AG10803 (cell line): ENCODE results near the gene CAPNS2.
A peak's percentile ranks its signal among the peaks of the same experiment; 100 is the strongest.

Source experiments
- DNase-seq: peaks from one replicate; pipeline ENCODE4 v3.0.0; 2010; ENCODE audit warnings: low read depth
- H3K4me3 ChIP-seq: 2 replicates; pipeline ENCODE4 v1.5.1; 2011; ENCODE audit warnings: mild to moderate bottlenecking, low read length, control low read depth
- TF ChIP-seq, protein P1 (sequence below): conservative IDR thresholded peaks from 2 replicates; pipeline ENCODE4 v1.5.1; 2011; ENCODE audit warnings: mild to moderate bottlenecking, low read length, control low read depth, inconsistent platforms

Gene CAPNS2

DNA sequence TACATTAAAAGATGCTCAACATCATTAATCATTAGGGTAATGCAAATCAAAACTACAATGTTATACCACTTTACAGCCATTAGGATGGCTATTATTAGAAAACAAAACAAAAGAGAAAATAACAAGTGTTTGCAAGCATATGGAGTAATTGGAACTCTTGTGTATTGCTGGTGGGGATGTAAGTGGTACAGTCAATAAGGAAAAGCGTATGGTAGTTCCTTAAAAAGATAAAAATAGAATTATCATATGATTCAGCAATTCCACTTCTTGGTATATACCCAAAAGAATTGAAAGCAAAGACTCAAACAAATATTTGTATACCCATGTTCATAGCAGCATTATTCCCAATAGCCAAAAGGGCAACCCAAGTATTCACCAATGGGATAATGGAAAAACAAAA, 1.4 kb upstream of the CAPNS2 start:
- TF ChIP-seq, protein P1, sequence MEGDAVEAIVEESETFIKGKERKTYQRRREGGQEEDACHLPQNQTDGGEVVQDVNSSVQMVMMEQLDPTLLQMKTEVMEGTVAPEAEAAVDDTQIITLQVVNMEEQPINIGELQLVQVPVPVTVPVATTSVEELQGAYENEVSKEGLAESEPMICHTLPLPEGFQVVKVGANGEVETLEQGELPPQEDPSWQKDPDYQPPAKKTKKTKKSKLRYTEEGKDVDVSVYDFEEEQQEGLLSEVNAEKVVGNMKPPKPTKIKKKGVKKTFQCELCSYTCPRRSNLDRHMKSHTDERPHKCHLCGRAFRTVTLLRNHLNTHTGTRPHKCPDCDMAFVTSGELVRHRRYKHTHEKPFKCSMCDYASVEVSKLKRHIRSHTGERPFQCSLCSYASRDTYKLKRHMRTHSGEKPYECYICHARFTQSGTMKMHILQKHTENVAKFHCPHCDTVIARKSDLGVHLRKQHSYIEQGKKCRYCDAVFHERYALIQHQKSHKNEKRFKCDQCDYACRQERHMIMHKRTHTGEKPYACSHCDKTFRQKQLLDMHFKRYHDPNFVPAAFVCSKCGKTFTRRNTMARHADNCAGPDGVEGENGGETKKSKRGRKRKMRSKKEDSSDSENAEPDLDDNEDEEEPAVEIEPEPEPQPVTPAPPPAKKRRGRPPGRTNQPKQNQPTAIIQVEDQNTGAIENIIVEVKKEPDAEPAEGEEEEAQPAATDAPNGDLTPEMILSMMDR, result no peak
- no peak overlapping the region for H3K4me3 ChIP-seq
- DNase-seq, result no peak

DNA sequence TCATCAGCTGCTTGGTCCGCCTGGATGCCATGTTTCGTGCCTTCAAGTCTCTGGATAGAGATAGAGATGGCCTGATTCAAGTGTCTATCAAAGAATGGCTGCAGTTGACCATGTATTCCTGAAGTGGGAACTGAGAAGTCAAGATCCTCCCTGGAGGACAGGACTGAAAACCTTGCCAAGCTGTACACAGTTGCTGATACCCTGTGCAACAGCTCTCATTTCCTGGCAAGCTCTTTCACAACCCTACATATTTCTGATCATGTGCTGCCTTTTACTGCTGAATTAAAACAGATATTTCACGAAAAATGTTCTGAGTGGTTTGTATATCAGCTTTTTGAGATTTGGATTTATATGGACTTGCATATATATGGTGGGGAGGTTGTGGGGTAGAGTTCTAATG, 898 bp downstream of the CAPNS2 start:
- H3K4me3 ChIP-seq, result no peak overlapping the region
- TF ChIP-seq, protein P1, result no peak
- peak; percentile 73 for DNase-seq

DNA sequence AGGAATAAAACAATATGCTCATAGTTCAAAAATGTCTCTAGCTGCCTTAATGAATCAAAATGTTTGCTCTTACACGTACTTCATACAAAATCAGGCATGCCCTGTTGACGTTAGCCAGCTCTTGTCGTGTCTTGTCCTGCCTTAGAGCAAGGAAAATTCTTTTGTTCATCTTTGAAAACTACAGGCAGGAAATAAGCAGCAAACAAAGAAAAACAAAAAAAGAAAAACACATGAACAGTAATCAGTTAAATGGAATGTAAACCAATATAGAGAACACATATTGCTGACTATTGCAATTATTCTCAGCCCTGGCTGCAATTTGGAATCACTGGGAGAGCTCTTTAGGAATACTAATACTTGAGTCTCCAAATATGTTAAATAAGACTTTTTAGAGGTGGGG, 1.7 kb downstream of the CAPNS2 start:
- H3K4me3 ChIP-seq, result no peak overlapping the region
- TF ChIP-seq, protein P1, result no peak
- DNase-seq, result no peak

DNA sequence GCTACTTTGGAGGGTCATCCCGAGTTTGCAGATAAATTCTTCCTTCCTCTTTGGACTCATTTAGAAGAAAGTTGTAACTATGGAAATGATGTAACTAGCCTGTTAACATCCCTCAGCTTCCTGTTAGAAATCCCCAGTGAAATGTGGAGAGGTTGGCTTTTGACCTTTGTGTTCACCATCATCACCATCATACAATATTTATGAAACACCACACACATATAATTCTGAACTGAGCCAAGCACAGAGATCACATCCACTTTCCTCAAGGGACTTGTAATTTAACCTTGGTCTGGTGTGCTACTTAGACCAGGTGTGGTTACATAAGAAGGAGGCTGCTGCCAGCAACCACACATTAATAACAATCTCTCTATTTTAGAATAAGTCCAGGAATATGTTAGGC, 2.5 kb downstream of the CAPNS2 start:
- no peak overlapping the region for H3K4me3 ChIP-seq
- TF ChIP-seq, protein P1, result no peak
- DNase-seq, result peak; percentile 84

DNA sequence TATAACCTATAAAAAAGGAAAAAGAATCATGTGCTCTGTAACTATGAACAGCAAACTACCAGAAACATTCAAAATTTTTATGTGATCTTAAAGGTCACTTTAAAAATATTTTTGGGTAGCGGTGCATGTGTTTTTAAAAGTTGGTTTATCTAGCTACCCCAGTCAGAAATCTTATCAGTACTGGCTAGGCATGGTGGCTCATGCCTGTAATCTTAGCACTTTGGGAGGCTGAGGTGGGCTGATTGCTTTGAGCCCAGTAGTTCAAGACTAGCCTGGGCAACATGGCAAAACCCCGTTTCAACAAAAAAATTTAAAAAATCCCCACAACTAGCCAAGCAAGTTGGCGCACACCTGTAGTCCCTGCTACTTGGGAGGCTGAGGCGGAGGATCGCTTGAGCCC, 3.7 kb downstream of the CAPNS2 start:
- DNase-seq, result no peak
- TF ChIP-seq, protein P1, result no peak
- no peak overlapping the region for H3K4me3 ChIP-seq

DNA sequence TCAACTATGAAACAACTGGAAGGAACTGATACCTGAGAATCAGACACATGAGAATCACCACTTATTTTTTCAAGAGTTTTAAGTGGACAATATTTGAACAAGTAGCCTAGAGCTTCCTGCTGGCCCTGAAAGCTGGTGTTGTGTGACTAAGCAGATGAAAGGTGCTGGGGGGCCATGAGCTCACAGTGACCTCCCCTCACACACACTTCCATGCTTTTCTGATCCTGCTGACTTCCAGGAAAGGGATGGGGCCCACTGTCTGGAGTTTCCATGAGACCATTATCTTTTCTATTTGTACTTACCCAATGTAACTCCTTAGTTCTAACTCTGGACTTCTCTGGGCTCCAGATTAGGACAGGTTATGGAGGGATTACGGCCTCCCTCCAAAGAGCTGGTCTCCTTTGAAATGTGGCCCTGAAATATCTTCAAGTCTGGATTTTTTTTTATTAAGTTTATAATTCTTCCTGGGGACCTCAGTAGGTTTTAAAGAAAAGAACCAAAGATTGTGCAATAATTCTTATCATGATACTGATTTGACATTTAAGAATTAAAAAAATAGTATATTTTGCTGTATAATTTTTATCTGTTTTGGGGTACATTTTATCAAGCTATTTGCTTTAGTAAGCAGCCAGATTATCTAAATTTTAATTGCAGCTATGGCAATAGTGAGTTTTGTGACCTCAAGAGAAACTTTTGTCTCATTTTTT, 4.9 kb downstream of the CAPNS2 start:
- no peak for DNase-seq
- TF ChIP-seq, protein P1, result no peak
- no peak overlapping the region for H3K4me3 ChIP-seq

DNA sequence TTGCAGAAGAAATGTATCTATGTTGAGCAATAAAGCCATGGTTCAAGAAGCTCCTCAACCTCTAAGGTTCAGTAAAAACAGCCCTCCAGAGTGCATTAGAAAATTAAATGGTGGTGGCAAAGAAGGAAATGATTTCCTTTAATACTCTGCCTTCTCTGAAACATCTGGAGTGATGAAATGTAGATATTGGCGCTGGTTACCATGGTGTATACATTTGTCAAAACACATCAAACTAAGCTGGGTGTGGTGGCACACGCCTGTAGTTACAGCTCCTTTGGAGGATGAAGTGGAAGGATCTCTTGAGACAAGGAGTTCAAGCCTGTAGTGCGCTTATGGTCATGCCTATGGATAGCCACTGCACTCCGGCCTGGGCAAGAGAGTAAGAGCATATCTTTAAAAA, 6.0 kb downstream of the CAPNS2 start:
- TF ChIP-seq, protein P1, result no peak
- DNase-seq, result peak; percentile 59
- H3K4me3 ChIP-seq, result no peak overlapping the region
